IPS-18c (cell line): ENCODE data around the gene TPK1.

Source experiments
- H3K4me3 ChIP-seq: 2 replicates; pipeline ENCODE4 v1.7.0; 2013; ENCODE audit warnings: low read depth, mild to moderate bottlenecking, low read length, moderate library complexity; ENCODE audit not compliant: insufficient read depth
- H3K9me3 ChIP-seq: one replicate; pipeline ENCODE4 v1.6.1; 2013; ENCODE audit warnings: mild to moderate bottlenecking, low read length, moderate library complexity; ENCODE audit not compliant: control insufficient read depth, insufficient read depth

TPK1 gene

DNA sequence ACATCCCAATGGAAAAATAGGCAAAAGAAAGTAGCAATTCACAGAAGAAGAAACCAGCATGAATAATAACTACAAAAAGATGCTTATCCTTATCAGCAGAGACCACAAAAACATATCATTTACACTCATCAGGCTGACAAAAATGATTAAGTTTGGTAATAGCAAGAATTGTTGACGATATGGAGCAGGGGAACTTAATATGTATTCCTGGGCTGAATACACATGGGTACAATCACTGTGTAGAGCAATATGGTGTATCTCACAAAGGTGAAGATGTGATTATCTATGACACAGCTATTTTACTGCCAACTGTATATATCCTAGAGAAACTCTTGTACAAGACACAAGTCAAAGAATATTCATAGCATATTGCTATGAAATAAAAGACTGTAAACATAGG is 290.5 kb downstream of the TPK1 start:
- Histone ChIP-seq H3K9me3 (no peaks in the 10 kb centered on the region), H3K4me3 (no peak overlapping the region)

DNA sequence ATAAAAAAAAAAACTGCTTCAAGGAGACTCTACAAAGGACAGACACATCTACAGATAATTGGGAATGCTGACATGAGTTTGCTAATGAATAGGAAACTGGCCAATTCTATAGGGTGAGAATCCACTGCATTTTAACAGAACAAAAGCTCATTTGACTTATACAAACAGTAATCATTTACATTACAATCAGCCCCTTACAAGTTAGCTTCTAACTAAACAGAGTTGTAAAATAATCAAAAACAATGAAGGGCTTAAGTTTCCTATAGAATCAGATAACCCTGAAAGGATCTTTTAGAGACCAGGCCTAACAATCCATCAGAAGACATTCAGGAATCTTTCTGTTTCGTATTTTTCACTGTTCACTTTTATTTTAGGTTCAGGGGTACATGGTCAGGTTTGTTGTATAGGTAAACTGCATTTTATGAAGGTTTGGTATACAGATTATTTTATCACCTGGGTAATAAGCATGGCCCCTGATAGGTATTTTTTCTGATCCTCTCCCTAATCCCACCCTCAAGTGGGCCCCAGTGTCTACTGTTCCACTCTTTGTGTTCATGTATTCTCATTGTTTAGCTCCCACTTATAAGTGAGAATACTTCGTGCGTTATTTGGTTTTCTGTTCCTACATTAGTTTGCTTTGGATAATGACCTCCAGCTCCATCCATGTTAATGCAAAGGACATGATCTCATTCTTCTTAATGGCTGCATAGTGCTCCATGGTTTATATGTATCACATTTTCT is 301.0 kb downstream of the TPK1 start:
- no peaks in the 10 kb centered on the region for H3K9me3 ChIP-seq

DNA sequence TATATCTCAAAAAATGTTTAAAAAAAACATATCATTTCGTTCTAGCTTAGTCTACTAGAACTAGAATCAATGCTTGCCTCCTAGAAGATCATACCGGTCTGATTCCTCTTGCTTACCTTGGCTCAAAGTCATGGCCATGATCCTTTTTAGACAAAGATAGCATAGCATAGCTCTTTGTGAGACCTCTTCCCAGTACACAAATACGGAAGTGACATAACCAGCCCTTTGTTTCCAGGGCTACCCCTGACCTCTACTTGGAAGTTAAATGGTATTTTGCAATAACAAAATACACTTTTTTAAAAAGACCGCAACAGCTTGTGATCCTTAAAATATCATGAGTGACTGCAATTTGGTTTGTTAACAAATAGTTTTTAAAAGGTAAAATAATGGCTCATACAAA is 301.7 kb downstream of the TPK1 start:
- no peak overlapping the region for H3K4me3 ChIP-seq
- no peaks in the 10 kb centered on the region for H3K9me3 ChIP-seq

More for the DNA sequence above, 301.0 kb downstream of the TPK1 start:
- no peak overlapping the region for H3K4me3 ChIP-seq

DNA sequence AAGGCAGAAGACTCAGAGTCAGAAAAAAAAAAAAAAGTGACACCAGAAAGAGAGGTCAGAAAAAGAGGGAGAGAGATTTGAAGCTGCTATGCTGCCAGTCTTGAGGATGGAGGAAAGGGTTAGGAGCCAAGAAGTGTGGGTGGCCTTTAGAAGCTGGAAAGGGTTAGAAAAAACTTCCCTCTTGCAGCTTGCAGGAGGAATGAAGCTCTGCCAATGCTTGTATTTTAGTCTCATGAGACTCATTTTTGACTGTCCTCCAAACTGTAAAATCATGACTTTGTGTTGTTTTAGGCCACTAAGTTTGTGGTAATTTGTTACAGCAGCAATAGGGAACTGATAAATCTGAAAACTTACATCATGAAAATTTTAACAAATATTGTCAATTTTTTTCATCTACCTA is 304.7 kb downstream of the TPK1 start:
- Histone ChIP-seq H3K4me3 (no peak overlapping the region), H3K9me3 (no peaks in the 10 kb centered on the region)

DNA sequence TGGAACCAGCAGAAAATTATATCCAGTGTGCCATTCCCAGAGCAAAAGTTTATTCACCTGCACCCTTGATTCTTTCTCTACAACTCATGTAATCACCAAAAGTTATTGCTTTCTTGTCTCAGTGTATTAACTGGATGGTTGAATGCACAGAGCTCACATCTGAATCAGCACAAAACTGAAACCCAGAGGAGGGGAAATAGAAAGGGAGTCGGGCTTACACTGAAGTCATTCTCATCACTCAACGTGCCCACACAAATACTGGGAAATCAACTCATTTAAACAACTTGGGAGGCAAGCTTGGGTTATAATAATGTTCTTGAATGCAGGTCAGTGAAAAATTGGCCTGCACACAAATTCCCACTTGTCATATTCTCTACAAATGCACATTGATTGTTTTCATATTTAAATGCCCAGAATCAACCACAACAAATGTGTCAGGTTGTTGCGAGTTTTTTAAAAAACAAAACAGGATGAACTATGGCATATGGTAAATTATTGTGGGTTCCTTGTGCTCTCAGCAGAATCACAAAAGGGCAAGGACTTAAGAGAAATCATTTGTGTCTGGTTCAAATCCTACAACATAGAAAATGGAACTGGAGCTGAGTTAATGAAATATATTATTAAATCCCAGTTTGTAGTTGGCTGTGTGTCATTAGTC is 306.5 kb downstream of the TPK1 start:
- Histone ChIP-seq H3K9me3 (no peaks in the 10 kb centered on the region), H3K4me3 (no peak overlapping the region)

DNA sequence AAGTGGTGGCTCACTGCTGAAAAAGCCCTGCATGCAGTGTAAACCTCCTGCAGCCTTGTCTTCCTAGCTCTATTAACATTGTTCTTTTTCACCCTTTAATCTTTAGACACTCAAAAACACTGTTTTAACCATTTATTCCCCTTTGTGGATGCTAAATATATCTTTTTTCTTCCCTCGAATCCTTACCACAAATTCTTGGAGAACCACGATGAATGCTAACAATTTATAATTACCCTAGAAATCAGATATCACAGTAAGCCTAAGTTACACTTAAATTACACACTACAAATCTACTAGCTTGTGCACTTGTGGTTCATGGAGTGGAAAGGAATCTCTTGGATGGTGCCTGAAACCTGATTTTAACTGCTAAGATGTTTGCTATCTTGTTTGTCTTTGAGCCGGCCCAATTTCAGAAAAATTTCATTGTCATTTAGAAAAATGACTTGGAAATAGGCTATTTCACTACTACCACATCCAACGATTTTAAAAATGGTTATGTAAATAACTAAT is 307.3 kb downstream of the TPK1 start:
- no peaks in the 10 kb centered on the region for H3K9me3 ChIP-seq
- no peak overlapping the region for H3K4me3 ChIP-seq

DNA sequence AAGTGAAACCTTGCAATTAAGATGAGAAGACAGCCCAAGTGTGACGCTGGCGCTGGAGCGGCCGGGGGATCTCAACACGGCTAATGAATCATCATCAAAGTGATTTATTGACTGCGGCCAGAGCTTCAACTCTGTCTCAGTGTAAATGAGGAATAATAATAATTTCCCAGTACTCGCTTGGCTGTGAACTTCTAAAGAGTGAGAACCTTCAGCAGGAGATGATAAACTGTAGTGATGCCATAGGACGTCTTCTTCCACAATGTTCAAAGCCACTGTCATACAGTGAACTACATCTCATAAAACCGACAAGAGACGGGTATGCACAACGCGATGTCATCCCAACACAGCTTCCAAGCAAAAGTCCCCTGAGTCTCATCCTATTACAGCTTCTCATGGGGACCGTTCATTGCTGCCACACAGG is 308.8 kb downstream of the TPK1 start:
- Histone ChIP-seq H3K9me3 (no peaks in the 10 kb centered on the region), H3K4me3 (no peak overlapping the region)

DNA sequence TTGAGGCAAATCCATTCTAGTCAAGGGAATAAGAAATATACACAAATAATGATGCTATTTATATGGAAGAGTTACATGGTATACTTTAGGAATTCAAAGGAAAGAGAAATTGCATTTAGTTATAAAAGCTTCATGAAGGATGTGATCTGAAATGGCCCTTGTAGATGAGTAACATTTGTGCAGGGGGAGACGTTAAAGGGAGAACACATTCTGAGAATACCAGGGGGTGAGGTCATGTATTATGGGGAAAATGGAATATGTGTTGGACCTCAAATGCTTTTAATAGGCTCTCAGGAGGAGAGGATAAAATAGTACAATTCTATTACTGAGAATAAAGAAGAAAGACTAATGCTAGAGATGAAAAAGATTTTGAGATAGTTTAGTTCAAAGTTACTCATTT is 309.9 kb downstream of the TPK1 start:
- no peak overlapping the region for H3K4me3 ChIP-seq
- H3K9me3 ChIP-seq: no peaks in the 10 kb centered on the region

DNA sequence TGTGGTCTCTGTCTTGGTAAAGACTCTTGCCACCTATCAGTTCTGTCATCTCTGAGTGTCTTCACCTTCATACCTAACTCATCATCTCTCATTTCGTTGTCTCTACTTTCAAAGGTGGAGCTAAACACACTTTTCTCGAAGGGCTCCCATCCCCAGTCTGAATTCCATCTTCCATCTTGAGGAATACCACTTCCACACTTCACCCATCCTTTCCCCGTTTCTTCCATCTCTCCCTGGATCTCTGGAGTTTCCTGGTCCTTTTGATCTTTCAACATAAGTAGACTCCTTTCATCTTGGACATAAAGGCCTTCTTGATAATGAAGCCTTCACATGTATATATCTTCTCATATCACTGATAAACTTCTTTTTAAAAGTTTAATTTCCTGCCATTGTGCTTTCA is 311.6 kb downstream of the TPK1 start:
- Histone ChIP-seq H3K9me3 (no peaks in the 10 kb centered on the region), H3K4me3 (no peak overlapping the region)

DNA sequence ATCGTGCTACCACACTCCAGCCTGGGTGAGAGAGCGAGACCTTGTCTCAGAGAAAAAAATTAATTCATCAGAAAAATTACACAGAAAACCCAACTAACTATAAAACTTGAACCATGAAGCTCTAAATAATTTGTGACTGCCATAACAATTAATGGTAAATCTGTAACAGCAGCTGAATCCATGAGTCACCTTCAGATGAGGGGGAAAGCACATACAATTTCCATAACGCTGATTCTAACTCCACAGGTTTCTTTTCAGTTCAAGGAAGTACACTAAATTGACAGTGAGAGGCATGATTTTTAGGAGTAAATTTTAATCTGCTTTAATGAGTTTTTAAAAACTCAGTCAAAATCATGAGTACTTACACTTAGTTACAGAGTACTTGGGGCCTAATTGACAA is 312.2 kb downstream of the TPK1 start:
- Histone ChIP-seq H3K4me3 (no peak overlapping the region), H3K9me3 (no peaks in the 10 kb centered on the region)

DNA sequence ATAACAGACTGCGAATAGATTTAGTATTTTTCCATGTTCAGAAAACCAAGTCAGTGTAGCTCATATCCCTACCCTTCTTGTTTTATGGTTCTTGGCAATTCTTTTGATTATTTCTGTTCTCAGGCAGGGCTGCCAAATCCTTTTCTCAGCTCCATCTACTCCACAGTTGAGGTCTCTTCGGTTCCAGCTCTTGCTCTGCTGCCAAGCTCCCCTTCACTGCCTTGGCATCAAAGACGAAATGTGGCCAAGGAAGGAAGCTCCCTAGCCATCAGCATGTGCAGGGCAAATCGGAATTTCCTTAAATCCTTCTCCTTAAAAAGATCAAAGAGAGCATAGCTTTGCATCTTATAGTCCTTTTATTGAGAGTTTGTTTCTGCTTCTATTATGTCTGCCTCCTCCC is 315.9 kb downstream of the TPK1 start:
- H3K4me3 ChIP-seq: no peak overlapping the region
- no peaks in the 10 kb centered on the region for H3K9me3 ChIP-seq

DNA sequence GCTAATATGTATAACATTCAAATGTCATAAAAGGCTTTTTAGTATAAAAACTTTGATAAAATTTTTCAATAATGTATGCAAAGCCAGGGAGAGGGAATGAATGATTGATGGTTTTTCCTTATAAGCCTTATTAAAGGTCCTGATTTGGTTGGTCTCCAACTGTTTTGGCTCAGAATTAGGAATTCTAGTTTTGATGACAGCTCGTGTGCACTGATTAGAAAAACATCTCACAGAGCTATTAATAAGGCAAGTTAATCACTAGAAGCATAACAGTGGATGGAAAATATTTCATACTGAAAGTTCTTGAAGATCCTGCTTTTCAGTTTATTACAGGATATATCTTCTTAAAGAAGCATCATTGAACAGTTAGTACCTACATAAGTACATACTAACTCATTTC is 317.5 kb downstream of the TPK1 start:
- Histone ChIP-seq H3K4me3 (no peak overlapping the region), H3K9me3 (no peaks in the 10 kb centered on the region)

DNA sequence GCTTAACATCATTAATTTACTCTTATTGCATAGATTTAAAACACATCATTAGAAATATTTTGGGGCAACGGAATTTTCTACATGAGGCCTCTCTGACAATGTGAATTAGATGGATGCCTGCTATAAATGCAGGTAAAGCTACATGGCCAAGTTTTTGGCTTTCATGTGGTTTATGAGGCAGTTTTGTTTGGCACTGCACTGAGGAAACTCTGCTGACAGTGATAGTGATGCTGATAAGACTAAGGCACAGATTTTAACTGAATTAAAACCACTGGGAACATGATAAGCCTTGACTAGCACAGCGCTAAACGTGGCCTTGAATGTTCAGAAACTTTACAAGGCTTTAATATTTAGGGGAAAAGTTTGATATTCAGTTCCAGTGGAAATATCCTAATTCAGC is 318.1 kb downstream of the TPK1 start:
- no peaks in the 10 kb centered on the region for H3K9me3 ChIP-seq
- no peak overlapping the region for H3K4me3 ChIP-seq

DNA sequence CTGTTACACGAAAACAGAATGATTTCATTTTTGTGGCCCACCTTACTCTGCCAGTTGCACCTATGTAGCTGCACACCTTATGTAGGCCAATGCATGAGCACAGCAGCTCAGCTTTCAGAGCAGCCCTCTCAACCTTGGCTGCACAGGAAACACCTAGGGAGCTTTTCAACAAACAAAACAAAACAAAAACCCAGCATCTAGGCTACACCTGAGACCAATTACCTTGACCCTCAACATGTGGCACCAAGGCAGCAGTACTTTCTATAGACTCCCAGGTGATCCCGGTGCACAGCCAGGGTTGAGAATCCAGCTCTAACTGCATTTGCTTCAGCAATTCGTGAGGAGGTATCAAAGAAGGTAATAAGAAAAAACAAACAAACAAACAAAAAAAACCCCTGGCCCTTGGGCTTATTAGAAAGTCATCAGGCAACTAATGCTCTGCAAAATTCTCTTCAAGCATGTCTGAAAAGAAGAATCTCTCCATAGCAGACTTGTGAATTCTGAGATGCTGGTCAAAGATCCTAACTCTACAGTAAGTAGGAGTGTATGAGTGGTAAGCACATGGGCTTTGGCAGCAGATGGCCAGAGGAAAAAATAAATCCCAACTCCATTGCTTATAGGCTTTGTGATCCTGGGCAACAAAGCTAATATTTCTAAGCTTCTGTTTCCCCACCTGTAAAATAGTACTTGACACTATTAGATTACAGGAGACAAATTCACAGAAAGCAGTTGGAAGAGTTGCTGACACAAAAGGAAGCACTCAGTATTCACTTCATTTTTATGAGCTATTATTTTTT is 318.9 kb downstream of the TPK1 start:
- Histone ChIP-seq H3K4me3 (no peak overlapping the region), H3K9me3 (no peaks in the 10 kb centered on the region)

DNA sequence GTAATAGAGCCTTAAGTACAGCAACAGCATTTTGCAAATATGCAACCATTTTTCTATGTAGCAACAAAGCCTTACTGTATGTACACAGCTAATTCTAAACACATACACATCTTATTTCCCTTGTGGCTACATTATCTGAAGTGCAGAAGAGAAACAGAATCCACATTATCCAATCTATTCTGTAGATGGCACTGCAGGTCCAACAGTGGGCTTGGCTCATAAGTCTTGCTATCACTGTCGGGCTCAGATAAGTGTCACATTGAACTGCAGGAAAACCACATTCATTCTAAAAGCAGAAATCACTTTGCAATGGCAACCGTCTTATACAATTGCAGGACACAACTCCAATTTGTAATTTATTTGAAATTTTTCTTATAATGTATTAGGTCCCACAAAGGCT is 322.5 kb downstream of the TPK1 start:
- Histone ChIP-seq H3K9me3 (no peaks in the 10 kb centered on the region), H3K4me3 (no peak overlapping the region)

DNA sequence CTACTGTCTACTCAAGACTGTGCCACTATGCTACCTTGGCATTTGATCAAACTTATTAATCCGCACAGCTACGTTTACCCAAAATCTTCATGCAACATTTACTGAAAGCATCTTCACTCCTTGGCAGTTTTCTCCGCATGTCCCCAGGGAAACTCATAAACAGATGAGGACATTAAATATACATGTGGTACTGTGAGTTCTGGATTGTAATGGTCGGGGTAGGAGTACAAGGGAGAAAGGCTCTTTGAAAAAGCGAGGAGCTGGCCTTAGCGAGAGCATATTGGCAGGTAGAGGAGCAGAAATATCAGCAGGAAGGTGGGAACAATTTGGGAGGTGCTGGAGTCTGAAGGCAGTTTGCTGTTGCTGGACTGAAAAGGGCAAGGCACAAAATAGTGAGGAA is 325.2 kb downstream of the TPK1 start:
- Histone ChIP-seq H3K9me3 (peaks cover 3% of the 10 kb centered on the region), H3K4me3 (no peak overlapping the region)

DNA sequence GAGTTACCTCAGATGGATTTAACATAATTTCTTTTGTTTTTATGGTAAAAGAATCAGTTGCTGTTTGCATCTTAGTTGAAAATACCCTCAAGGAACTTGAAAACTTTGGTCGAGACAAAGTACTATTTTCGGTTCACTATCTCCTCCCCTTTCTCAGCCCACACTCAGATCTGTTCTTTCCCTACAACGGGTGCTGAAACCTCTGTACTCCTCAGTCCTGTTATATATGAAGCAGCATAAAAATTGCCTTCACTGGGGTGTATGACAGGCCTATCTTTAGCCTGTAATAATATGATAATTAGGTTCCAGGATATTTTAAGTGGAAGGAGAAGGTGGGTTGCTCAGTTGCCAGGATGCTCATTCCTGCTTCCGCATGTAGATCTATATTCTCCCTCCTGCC is 327.2 kb downstream of the TPK1 start:
- Histone ChIP-seq H3K4me3 (no peak overlapping the region), H3K9me3 (peaks cover 3% of the 10 kb centered on the region)

DNA sequence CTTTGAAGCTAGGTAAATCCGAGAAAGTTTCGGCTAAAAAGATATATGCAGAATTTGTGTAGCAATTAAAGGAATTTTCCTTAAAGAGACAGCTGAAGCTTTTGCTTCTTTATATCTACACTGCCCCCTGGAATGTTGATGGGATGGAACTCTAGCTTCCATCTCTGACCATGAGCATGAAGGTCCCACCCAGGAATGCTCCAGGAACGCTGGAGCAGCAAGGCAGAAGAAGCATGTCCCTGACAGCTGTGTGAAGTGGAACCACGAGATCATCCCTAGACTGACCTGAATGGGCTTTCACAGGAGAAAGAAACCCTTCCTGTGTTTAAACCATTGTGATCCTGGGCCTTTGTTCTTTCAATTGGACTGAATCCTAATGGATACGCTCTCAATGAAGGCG is 332.6 kb downstream of the TPK1 start:
- Histone ChIP-seq H3K9me3 (peaks cover 3% of the 10 kb centered on the region), H3K4me3 (no peak overlapping the region)
